GM19397 (cell line): Measurements from ENCODE around the gene TDG.

Experiments used
- ATAC-seq: cut with Tn5 transposase; IDR thresholded peaks from one replicate; pipeline ENCODE4 v1.9.1; 2021; ENCODE audit warnings: mild to moderate bottlenecking, moderate library complexity; ENCODE audit not compliant: unreplicated experiment

The TDG gene

DNA sequence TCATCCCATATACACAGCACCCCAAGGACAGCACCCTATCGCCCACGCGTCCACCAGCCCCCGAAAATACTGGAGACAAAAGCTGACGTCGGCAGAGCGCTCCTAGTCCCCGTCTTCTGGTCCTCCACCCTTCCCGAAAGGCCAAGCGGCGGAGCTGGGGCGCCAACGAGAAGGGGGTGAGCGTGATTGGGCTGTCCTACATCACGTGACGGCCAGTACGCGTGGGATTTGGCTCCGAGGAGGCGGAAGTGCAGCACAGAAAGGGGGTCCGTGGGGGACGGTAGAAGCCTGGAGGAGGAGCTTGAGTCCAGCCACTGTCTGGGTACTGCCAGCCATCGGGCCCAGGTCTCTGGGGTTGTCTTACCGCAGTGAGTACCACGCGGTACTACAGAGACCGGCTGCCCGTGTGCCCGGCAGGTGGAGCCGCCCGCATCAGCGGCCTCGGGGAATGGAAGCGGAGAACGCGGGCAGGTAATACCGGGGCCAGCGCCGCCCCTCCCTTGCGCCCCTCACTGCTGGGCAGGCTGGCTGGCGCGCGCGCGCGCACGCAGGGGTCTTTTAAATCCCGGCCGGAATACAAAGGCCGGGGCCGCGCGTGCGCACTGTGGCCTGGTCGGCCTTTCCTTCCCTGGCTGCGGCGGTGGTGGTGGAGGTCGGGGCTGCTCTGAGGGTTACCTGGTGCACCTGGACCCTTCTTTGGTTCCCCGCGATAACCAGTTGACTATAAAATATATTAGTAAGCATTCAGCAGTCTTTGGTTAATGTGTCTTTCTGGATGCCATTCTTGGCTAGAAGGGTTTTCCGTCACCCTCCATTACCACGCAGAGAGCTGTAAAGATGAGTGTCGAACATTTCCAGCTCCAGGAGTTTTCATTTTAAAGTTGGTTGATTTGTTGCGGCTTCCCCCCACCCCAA lies at the start of gene TDG:
TDG (plus strand) TSS at position 283 of the 915 bp plus-strand sequence; CDS start at position 449, 166 bp downstream.
- ATAC-seq = peak; percentile 92

GRCh38 chr12:103917873-103918272 lies 47.8 kb upstream of the TDG start:
- ATAC-seq = no peak

- ATAC-seq = peak; percentile 28
Measured at GRCh38 chr12:103924761-103925641, 40.7 kb upstream of the TDG start.

- peak; percentile 17 for ATAC-seq
Measured at GRCh38 chr12:103928682-103929045, 37.0 kb upstream of the TDG start.

DNA sequence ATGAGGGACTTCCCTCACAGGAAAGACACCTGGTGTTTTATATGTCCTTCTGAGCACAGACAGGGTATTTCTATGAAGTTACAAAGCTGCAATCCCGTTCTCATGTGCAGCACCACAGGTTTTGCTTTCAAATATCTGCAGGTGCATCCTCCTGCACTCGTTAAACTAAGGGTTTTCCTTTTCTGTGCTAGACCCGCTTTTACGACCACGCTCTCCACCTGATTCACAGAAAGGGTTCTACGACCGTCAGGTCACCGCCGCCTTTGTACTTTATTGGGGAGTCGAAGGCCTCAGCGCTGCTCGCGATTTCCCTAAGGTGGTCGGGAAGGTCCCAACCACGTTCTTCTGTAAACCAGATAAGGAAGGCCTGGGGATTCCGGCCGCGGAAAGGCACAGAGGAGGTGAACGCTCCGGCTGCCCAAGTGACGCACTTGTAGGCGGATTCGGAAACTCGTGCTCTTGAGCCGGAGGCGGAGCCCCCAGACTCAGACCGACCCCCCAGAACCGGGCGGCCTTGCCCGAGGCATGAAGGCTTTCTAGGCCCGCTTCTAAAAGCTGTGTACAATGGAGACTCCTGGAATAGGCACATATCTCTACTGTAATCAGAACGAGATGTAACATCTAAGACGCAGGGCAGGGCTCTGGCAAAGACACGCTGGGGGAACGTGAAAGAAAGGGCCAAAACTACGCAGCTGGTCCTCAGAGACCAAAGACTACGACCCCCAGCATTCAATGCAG lies 36.5 kb upstream of the TDG start:
- peak; percentile 15 for ATAC-seq

GRCh38 chr12:103929784-103930033 lies 36.0 kb upstream of the TDG start:
- ATAC-seq = no peak

- peak; percentile 66 for ATAC-seq
Measured at GRCh38 chr12:103930034-103930786, 35.5 kb upstream of the TDG start, which contains the start of gene HSP90B1. TSS of gene HSP90B1 (plus strand) at chr12:103930410. CDS start at chr12:103930516, 106 bp downstream.

GRCh38 chr12:103930787-103931735 lies 34.6 kb upstream of the TDG start:
- ATAC-seq = no peak

GRCh38 chr12:103933237-103933636 lies 32.4 kb upstream of the TDG start:
- ATAC-seq = no peak

DNA sequence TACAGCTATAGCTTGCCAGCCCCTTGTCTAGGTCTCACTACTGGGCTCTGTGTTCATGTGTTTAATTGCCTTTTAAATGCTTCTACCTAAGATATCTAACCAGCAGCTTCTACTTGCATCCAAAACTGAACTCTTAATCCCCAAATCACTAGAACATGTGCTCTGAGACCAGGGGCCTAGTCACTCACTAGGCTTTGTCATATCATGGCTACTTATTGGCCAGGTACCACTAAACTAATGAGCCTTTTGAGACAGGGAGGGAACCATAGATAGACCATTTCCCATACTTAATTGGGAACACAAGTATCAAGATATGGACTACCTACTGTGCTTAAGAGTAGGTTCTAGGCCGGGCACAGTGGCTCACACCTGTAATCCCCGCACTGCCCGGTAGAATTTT lies 29.0 kb upstream of the TDG start:
- ATAC-seq = no peak

DNA sequence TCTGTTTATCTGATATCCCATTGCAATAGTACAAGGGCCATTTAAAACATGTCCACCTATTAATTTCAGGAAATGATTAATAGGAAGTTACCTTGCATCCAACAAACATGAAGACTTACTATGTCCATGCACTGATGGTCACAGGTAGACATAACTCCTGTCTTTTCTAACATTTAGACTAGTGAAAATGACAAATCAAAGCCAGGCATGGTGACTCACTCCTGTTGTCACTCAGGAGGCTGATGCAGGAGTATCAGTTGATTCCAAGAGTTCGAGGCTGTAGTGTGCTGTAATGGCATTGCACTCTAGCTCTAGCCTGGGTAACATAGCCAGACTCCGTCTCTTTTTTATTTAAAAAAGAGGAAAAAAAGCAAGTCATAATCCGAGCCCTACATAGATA lies 20.7 kb upstream of the TDG start:
- no peak for ATAC-seq

DNA sequence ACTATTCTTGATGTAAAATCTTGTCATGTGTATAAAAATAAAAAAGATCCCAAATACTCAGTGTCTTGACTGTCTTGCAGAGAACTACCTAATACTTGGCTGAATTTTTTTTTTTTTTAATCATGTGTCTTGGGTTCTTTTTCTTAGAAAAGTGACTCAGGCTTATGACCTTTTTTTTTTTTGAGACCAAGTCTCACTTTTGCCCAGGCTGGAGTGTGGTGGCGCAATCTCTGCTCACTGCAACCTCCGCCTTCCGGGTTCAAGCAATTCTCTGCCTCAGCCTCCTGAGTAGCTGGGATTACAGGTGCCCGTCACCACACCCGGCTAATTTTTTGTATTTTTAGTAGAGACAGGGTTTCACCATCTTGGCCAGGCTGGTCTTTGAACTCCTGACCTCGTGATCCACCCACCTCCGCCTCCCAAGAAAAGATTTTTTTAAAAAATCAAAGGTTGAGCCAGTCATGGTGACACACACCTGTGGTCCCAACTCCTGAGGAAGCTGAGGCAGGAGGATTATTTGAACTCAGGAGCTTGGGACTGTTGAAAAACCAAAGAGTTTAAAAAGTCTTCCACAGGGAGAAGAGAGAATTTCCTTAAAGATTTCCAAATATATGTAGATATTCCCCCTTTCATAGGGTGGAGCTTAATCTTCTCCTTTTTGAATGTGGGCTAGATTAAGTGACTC lies 17.7 kb upstream of the TDG start:
- no peak for ATAC-seq

DNA sequence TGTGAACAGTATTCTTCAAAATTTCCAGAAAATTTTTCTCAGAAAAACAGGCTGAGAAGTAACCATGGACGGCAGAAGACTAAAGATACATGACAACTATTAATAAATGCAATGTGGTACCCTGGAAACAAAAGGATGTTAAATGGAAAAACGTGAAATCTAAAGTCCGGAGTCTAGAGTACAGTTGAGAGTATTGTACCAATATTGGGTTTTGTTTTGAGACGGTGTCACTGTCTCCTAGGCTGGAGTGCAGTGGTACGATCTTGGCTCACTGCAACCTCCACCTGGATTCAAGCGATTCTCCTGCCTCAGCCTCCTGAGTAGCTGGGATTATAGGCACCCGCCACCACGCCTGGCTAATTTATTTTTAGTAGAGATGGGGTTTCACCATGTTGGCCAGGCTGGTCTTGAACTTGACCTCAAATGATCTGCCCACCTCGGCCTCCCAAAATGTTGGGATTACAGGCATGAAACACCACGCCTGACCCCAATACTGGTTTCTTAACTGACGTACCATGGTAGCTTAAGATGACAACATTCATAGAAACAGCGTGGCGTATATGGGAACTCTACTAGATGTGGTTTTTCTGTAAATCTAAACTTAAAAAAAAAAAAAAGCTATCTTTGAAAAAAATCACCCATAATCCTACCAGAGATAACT lies 16.8 kb upstream of the TDG start:
- no peak for ATAC-seq

- ATAC-seq = no peak
Measured at GRCh38 chr12:103952497-103952896, 13.2 kb upstream of the TDG start.

DNA sequence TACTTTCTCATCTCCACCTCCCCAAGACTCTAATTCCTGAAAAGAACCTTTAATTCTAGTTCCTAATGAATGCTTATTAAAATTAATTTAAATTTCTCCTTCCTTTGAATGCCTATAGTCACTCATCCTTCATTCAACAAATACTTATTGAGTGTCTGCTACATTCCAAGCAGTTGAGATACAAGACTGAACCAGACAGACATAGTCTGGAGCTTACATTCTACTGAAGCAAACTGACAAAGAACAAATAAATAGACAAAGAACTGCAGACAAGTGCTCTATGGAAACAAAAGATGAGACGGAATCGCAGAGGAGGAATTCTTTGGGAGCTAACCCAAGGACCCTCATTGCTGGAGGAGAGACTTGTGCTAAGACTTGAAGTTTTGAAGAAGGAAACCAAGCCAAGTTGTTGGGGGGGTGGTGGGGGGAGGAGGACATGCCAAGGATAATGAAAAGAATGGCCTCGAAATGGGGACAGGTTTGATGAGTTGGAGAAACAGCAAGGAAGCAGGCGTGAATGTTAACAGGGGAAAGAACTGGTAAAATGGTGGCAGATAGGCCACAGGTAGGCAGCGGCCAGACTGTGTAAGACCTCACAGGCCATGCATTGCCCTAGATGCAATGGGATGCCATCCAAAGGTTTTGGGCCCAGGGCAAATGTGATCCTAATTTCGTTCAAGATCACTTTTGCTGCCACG lies 9.7 kb upstream of the TDG start:
- no peak for ATAC-seq

GRCh38 chr12:103956509-103957027 lies 9.1 kb upstream of the TDG start:
- peak; percentile 38 for ATAC-seq

DNA sequence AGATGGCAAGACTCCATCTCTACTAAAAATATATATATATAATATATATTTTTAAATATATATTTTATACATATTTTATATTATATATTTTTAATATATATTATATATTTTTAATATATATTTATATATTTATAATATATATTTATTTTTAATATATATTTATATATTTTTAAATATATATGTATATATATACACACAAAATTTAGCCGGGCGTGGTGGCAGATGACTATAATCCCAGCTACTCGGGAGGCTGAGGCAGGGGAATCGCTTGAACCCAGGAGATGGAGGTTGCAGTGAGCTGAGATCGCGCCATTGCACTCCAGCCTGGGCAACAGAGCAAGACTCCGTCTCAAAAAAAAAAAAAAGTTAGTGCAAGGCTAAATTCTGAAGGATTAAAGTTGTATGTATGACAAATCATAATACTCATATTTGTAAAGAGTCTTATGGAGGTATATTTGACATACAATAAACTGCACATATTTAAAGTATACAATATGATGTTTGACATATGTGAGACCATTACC lies 7.7 kb upstream of the TDG start:
- ATAC-seq = no peak
